Measurements from ENCODE around the gene VIT.

The VIT gene

DNA sequence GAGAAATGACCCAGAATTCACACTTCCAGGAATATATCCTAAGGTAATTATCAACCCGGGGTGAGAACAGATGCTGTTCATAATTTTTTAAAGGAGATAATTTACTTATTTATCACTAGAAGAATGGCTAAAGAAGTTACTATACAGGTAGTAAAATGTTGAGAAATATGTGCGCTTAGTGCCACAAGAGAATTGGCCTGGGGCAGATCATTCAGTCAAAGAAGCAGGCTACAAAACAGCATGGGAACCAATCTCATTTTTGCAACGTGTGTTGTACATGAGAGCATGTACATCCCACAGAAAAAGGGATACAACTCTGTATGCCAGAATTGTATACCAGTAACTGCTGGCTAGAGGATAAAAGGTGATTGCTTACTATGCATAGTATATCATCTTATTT is 75.2 kb downstream of the VIT start:
- TF ChIP-seq CTCF (IDR thresholded peaks at IDR 0.05; ENCODE audit: low read depth, low read length, missing control alignments) = no peak
- H3K27ac ChIP-seq = no peak overlapping the region
- H3K36me3 ChIP-seq (replicated peaks) = no peaks in the 10 kb centered on the region
- no peak overlapping the region for H3K4me3 ChIP-seq (ENCODE audit: low read depth, low read length)
- no peaks in the 10 kb centered on the region for H3K27me3 ChIP-seq (replicated peaks)
- no peak for DNase-seq
- in situ Hi-C loops (cut with HindIII; ENCODE audit: low pct_ligation_motif_present, low sequenced_read_pairs) = no loop called here

- no peak overlapping the region for H3K27ac ChIP-seq
- no peak for TF ChIP-seq CTCF (IDR thresholded peaks at IDR 0.05; ENCODE audit: low read depth, low read length, missing control alignments)
- no peaks in the 10 kb centered on the region for H3K36me3 ChIP-seq (replicated peaks)
- no peak overlapping the region for H3K4me3 ChIP-seq (ENCODE audit: low read depth, low read length)
- in situ Hi-C loops (cut with HindIII; ENCODE audit: low pct_ligation_motif_present, low sequenced_read_pairs) = no loop called here
- DNase-seq = no peak
- no peaks in the 10 kb centered on the region for H3K27me3 ChIP-seq (replicated peaks)
These were observed 77.4 kb downstream of the VIT start for GRCh38 chr2:36773947-36774346.

GRCh38 chr2:36775261-36775660 is 78.8 kb downstream of the VIT start:
- DNase-seq = no peak
- Histone ChIP-seq H3K27me3 (replicated peaks) (no peaks in the 10 kb centered on the region), H3K27ac (no peak overlapping the region), H3K4me3 (ENCODE audit: low read depth, low read length) (no peak overlapping the region), H3K36me3 (replicated peaks) (no peaks in the 10 kb centered on the region)
- no peak for TF ChIP-seq CTCF (IDR thresholded peaks at IDR 0.05; ENCODE audit: low read depth, low read length, missing control alignments)
- in situ Hi-C loops (cut with HindIII; ENCODE audit: low pct_ligation_motif_present, low sequenced_read_pairs) = no loop called here

GRCh38 chr2:36775806-36776205 is 79.3 kb downstream of the VIT start:
- Histone ChIP-seq H3K27ac (no peak overlapping the region), H3K36me3 (replicated peaks) (no peaks in the 10 kb centered on the region), H3K4me3 (ENCODE audit: low read depth, low read length) (no peak overlapping the region), H3K27me3 (replicated peaks) (no peaks in the 10 kb centered on the region)
- TF ChIP-seq CTCF (IDR thresholded peaks at IDR 0.05; ENCODE audit: low read depth, low read length, missing control alignments) = no peak
- no peak for DNase-seq
- in situ Hi-C loops (cut with HindIII; ENCODE audit: low pct_ligation_motif_present, low sequenced_read_pairs) = no loop called here

DNA sequence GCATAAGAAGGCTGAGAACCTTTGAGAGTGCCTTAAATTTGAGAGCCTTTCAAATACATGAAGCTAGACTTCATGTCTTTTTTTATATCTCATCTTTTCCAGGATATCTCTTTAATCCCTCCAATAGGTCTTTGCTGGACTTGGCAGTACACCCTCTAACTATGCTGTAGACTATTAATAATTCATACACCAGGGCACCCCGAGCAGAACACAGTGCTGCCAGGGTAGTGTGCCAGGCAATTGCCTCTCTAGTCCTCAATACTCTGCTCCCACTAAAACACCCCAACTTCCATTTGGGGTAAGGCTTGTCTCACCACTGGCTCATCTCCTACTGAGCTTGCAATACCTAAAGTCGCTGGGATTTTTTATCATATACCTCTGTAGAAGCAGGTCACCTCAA is 80.8 kb downstream of the VIT start:
- in situ Hi-C loops (cut with HindIII; ENCODE audit: low pct_ligation_motif_present, low sequenced_read_pairs) = no loop called here
- Histone ChIP-seq H3K4me3 (ENCODE audit: low read depth, low read length) (no peak overlapping the region), H3K27me3 (replicated peaks) (no peaks in the 10 kb centered on the region), H3K36me3 (replicated peaks) (no peaks in the 10 kb centered on the region), H3K27ac (no peak overlapping the region)
- TF ChIP-seq CTCF (IDR thresholded peaks at IDR 0.05; ENCODE audit: low read depth, low read length, missing control alignments) = no peak
- no peak for DNase-seq

DNA sequence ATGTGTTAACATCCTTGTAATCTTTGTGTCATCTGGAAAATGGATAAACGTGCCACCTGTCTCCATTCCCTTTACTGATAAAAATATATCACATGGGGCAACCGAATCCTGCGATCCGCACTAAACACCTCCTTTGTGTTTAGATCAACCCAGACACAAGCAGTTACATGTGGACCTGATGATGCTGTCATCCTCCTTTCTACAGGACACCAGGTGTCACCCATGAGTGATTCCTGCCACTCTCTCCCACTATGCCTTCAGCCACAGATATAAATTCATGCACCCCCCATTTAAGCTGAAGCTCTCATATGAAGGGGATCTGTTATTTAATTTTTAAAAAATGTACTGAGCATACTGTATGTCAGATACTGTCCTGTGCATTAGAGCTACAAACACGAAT is 81.3 kb downstream of the VIT start:
- H3K27ac ChIP-seq = no peak overlapping the region
- H3K27me3 ChIP-seq (replicated peaks) = no peaks in the 10 kb centered on the region
- in situ Hi-C loops (cut with HindIII; ENCODE audit: low pct_ligation_motif_present, low sequenced_read_pairs) = no loop called here

More for the DNA sequence above, 81.3 kb downstream of the VIT start:
- no peak for TF ChIP-seq CTCF (IDR thresholded peaks at IDR 0.05; ENCODE audit: low read depth, low read length, missing control alignments)
- no peak overlapping the region for H3K4me3 ChIP-seq (ENCODE audit: low read depth, low read length)
- DNase-seq = no peak
- H3K36me3 ChIP-seq (replicated peaks) = no peaks in the 10 kb centered on the region
